ENCODE results near the gene CSF3. TPM values are rescaled to one million over a fixed set of nuclear protein-coding genes. Genes with fewer than 3 reads are reported as not detected.

CSF3 gene
- total and polyA plus RNA-seq, 2 of the 13 experiments (the other 11 are each of a cell fraction or from before 2014, with no cell fraction given): 0.09 TPM; not detected in 1

GRCh38 chr17:39994448-39994847, 20.8 kb upstream of the CSF3 start:
- ChIA-PET CTCF (ENCODE audit: low intra/inter-chr PET ratio, low total read pairs) (no interaction called here), POLR2A (no interaction called here)
- H3K4me3 ChIP-seq (replicated peaks in 1 of 3; ENCODE audit: insufficient read depth in 1 of 3, low read depth in 2 of 3, low read length in 3 of 3): no peak overlapping the region
- ATAC-seq: no peak
- no peak overlapping the region for H3K27ac ChIP-seq (ENCODE audit: extremely low read length, insufficient read depth, low read length)
- BruUV-seq (replicated peaks): no TSS peak
- H3K79me2 ChIP-seq (ENCODE audit: insufficient read depth, low read length): no peaks in the 10 kb centered on the region
- no peak for TF ChIP-seq RCOR2 (CRISPR knock-in tag; IDR thresholded peaks at IDR 0.05)
- 0 out of 2 replicates have a peak, but pooled peaks have one; percentile 3 for TF ChIP-seq UBTF (CRISPR knock-in tag; IDR thresholded peaks at IDR 0.05)
- TF ChIP-seq NFE2L2 (IDR thresholded peaks at IDR 0.05; ENCODE audit: low read length): no peak
- TF ChIP-seq BCL3 (CRISPR knock-in tag; IDR thresholded peaks at IDR 0.05): no peak
- H3K9me3 ChIP-seq (ENCODE audit: low read length): no peaks in the 10 kb centered on the region
- 96% methylated on average over 11 of the region's 11 CpGs for WGBS (ENCODE audit: low lambda C conversion rate)
- no peak for FAIRE-seq
- H4K20me1 ChIP-seq (ENCODE audit: insufficient read depth, low read length): no peaks in the 10 kb centered on the region
- H2AFZ ChIP-seq (ENCODE audit: low read length): no peak overlapping the region
- in situ Hi-C loops (cut with HindIII; ENCODE audit: extremely low pct_ligation_motif_present, low pct_unique_long_range_greater_than_20kb): no loop called here
- no peak for DNase-seq (ENCODE audit: low spot score)
- no peaks in the 10 kb centered on the region for H3K27me3 ChIP-seq (ENCODE audit: control insufficient read depth in 1 of 2, insufficient read depth in 2 of 2, low read length in 2 of 2)
- H3K4me1 ChIP-seq (ENCODE audit: insufficient read depth, low read length): no peaks in the 10 kb centered on the region
- peaks cover 52 to 80% of the 10 kb centered on the region in 2 experiments for H3K36me3 ChIP-seq (replicated peaks in 1 of 2; ENCODE audit: control insufficient read depth in 1 of 2, insufficient read depth in 2 of 2, low read length in 2 of 2)
- intact Hi-C loops (cut with micrococcal nuclease; ENCODE audit: unreplicated experiment): no loop called here
- no peak overlapping the region for H3K9ac ChIP-seq (ENCODE audit: insufficient read depth, low read depth, low read length)
- H3K4me2 ChIP-seq (ENCODE audit: low read depth, low read length): no peak overlapping the region

GRCh38 chr17:39995438-39995837, 19.8 kb upstream of the CSF3 start:
- no peak overlapping the region for H2AFZ ChIP-seq (ENCODE audit: low read length)
- H4K20me1 ChIP-seq (ENCODE audit: insufficient read depth, low read length): no peaks in the 10 kb centered on the region
- H3K4me1 ChIP-seq (ENCODE audit: insufficient read depth, low read length): no peaks in the 10 kb centered on the region
- TF ChIP-seq KDM4B (CRISPR knock-in tag; IDR thresholded peaks at IDR 0.05): no peak
- no peak for TF ChIP-seq ZNF549 (CRISPR knock-in tag; IDR thresholded peaks at IDR 0.05)
- TF ChIP-seq EED (CRISPR knock-in tag; IDR thresholded peaks at IDR 0.05): no peak
- TF ChIP-seq ASH2L (IDR thresholded peaks at IDR 0.05; ENCODE audit: insufficient read length, low read depth, low read length): no peak
- TF ChIP-seq ZNF614 (CRISPR knock-in tag; IDR thresholded peaks at IDR 0.05; ENCODE audit: borderline replicate concordance): no peak
- no peak for TF ChIP-seq BHLHE40 (IDR thresholded peaks at IDR 0.05; ENCODE audit: low read length)
- no peak for TF ChIP-seq GTF3A (CRISPR knock-in tag; conservative IDR thresholded peaks at IDR 0.05)
- over 99% methylated on average over 6 of the region's 6 CpGs for WGBS (ENCODE audit: low lambda C conversion rate)
- POLR2A ChIA-PET: no interaction called here
- H3K27ac ChIP-seq (ENCODE audit: extremely low read length, insufficient read depth, low read length): no peak overlapping the region
- no peak overlapping the region for H3K4me3 ChIP-seq (replicated peaks in 1 of 3; ENCODE audit: insufficient read depth in 1 of 3, low read depth in 2 of 3, low read length in 3 of 3)
- H3K9ac ChIP-seq (ENCODE audit: insufficient read depth, low read depth, low read length): no peak overlapping the region
- no peaks in the 10 kb centered on the region for H3K79me2 ChIP-seq (ENCODE audit: insufficient read depth, low read length)
- ATAC-seq (no peak), DNase-seq (ENCODE audit: low spot score) (no peak), FAIRE-seq (no peak)
- H3K36me3 ChIP-seq (replicated peaks in 1 of 2; ENCODE audit: control insufficient read depth in 1 of 2, insufficient read depth in 2 of 2, low read length in 2 of 2): peaks cover 44 to 70% of the 10 kb centered on the region in 2 experiments
- intact Hi-C loops (cut with micrococcal nuclease; ENCODE audit: unreplicated experiment): no loop called here
- no TSS peak for BruUV-seq (replicated peaks)
- H3K9me3 ChIP-seq (ENCODE audit: low read length): no peaks in the 10 kb centered on the region
- no peaks in the 10 kb centered on the region for H3K27me3 ChIP-seq (ENCODE audit: control insufficient read depth in 1 of 2, insufficient read depth in 2 of 2, low read length in 2 of 2)
- H3K4me2 ChIP-seq (ENCODE audit: low read depth, low read length): no peak overlapping the region
- in situ Hi-C loops (cut with HindIII; ENCODE audit: extremely low pct_ligation_motif_present, low pct_unique_long_range_greater_than_20kb): no loop called here
- CTCF ChIA-PET (ENCODE audit: low intra/inter-chr PET ratio, low total read pairs): no interaction called here

All from HepG2 (cell line).